DND-41 (cell line): ENCODE data around the gene EEFSEC.

Experiments used
- ATAC-seq: fragments of 200-7000 bp; cut with Tn5 transposase; 3 replicates; pipeline ENCODE4 v1.9.1; 2021; ENCODE audit warnings: low read depth; ENCODE audit not compliant: insufficient read depth
- DNase-seq: peaks from one replicate; pipeline ENCODE4 v3.0.0-alpha.2; 2020
- H2AFZ ChIP-seq: 2 replicates; pipeline ENCODE4 v1.6.0; 2012; ENCODE audit warnings: low read depth, low read length
- H3K27ac ChIP-seq: 2 replicates; pipeline ENCODE4 v1.5.1; 2012; ENCODE audit warnings: low read length, inconsistent platforms
- H3K27me3 ChIP-seq: fragments of 200-600 bp; sonication (generic); 2 replicates; pipeline ENCODE4 v1.6.0; 2012; ENCODE audit warnings: low read length, mild to moderate bottlenecking, inconsistent platforms; ENCODE audit not compliant: insufficient read depth, poor library complexity
- H3K36me3 ChIP-seq: 2 replicates; pipeline ENCODE4 v1.5.1; 2012; ENCODE audit warnings: low read length, inconsistent platforms; ENCODE audit not compliant: insufficient read depth
- H3K4me1 ChIP-seq: 2 replicates; pipeline ENCODE4 v1.5.1; 2012; ENCODE audit warnings: mild to moderate bottlenecking, low read length; ENCODE audit not compliant: insufficient read depth
- H3K4me2 ChIP-seq: 2 replicates; pipeline ENCODE4 v1.6.0; 2012; ENCODE audit warnings: mild to moderate bottlenecking, moderate library complexity, low read length, inconsistent platforms; ENCODE audit not compliant: insufficient read depth
- H3K4me3 ChIP-seq, 2 experiments: fragments of 200-600 bp in 1 of 2; shearing (Covaris generic) in 1 of 2; 2 replicates each; pipeline ENCODE4 v1.5.1; 2012 to 2016; ENCODE audit warnings: inconsistent platforms in 2 of 2, low read length in 2 of 2, mild to moderate bottlenecking in 2 of 2, low read depth in 1 of 2, moderate library complexity in 1 of 2
- H3K79me2 ChIP-seq: 2 replicates; pipeline ENCODE4 v1.6.0; 2012; ENCODE audit warnings: low read length, inconsistent platforms; ENCODE audit not compliant: insufficient read depth
- H3K9ac ChIP-seq: 2 replicates; pipeline ENCODE4 v1.6.0; 2012; ENCODE audit warnings: low read depth, mild to moderate bottlenecking, inconsistent platforms, low read length, moderate library complexity
- H3K9me3 ChIP-seq: 2 replicates; pipeline ENCODE4 v1.5.1; 2012; ENCODE audit warnings: low read length, moderate library complexity, mild to moderate bottlenecking, inconsistent platforms; ENCODE audit not compliant: insufficient read depth, severe bottlenecking
- H4K20me1 ChIP-seq: 2 replicates; pipeline ENCODE4 v1.6.0; 2012; ENCODE audit warnings: low read length; ENCODE audit not compliant: insufficient read depth
- CTCF ChIP-seq: IDR thresholded peaks from 2 replicates; pipeline ENCODE4 v1.5.1; 2012; ENCODE audit warnings: borderline replicate concordance, low read length, moderate library complexity, mild to moderate bottlenecking; ENCODE audit not compliant: poor library complexity, severe bottlenecking; ENCODE audit errors: extremely low read depth
- EZH2 ChIP-seq: IDR thresholded peaks from 3 replicates; pipeline ENCODE4 v1.6.1; 2012; ENCODE audit warnings: borderline replicate concordance, low read depth, mild to moderate bottlenecking, moderate library complexity, low read length, inconsistent platforms; ENCODE audit not compliant: severe bottlenecking

EEFSEC gene

GRCh38 chr3:128310286-128311058, 157.2 kb downstream of the EEFSEC start:
- Histone ChIP-seq H3K9ac (no peak overlapping the region), H3K4me3 (no peak overlapping the region), H3K36me3 (peaks cover 3% of the 10 kb centered on the region; the same call in 1 of the 2 replicates), H3K4me1 (peaks cover 22% of the 10 kb centered on the region), H3K4me2 (no peak overlapping the region), H2AFZ (no peak overlapping the region), H3K27me3 (no peaks in the 10 kb centered on the region), H3K27ac (no peak overlapping the region), H4K20me1 (peaks cover 14% of the 10 kb centered on the region), H3K79me2 (no peaks in the 10 kb centered on the region), H3K9me3 (no peaks in the 10 kb centered on the region)
- DNase-seq: no peak
- TF ChIP-seq EZH2 (no peak), CTCF (no peak)
- ATAC-seq: no peak

GRCh38 chr3:128311441-128311844, 158.2 kb downstream of the EEFSEC start:
- H4K20me1 ChIP-seq: peaks cover 14% of the 10 kb centered on the region
- no peak overlapping the region for H3K4me2 ChIP-seq
- TF ChIP-seq EZH2: no peak
- no peak for TF ChIP-seq CTCF
- no peak overlapping the region for H3K9ac ChIP-seq
- H3K4me1 ChIP-seq: peaks cover 32% of the 10 kb centered on the region
- no peaks in the 10 kb centered on the region for H3K9me3 ChIP-seq
- H3K27ac ChIP-seq: no peak overlapping the region
- no peak overlapping the region for H3K4me3 ChIP-seq
- ATAC-seq (no peak), DNase-seq (no peak)
- peaks cover 3% of the 10 kb centered on the region; the same call in 1 of the 2 replicates for H3K36me3 ChIP-seq
- no peak overlapping the region for H2AFZ ChIP-seq
- no peaks in the 10 kb centered on the region for H3K27me3 ChIP-seq
- no peaks in the 10 kb centered on the region for H3K79me2 ChIP-seq

GRCh38 chr3:128312271-128312670, 159.0 kb downstream of the EEFSEC start:
- no peaks in the 10 kb centered on the region for H3K79me2 ChIP-seq
- no peak overlapping the region for H2AFZ ChIP-seq
- no peak overlapping the region for H3K9ac ChIP-seq
- H3K9me3 ChIP-seq: no peaks in the 10 kb centered on the region
- H4K20me1 ChIP-seq: peaks cover 17% of the 10 kb centered on the region
- ATAC-seq: no peak
- no peak for TF ChIP-seq CTCF
- no peak for TF ChIP-seq EZH2
- H3K4me2 ChIP-seq: no peak overlapping the region
- H3K36me3 ChIP-seq: peaks cover 3% of the 10 kb centered on the region; the same call in 1 of the 2 replicates
- no peak for DNase-seq
- H3K4me3 ChIP-seq: no peak overlapping the region
- no peaks in the 10 kb centered on the region for H3K27me3 ChIP-seq
- H3K27ac ChIP-seq: no peak overlapping the region
- H3K4me1 ChIP-seq: peaks cover 40% of the 10 kb centered on the region
